ENCODE measurements around the gene COIL. TPM values are rescaled to one million over a fixed set of nuclear protein-coding genes. Genes with fewer than 3 reads are reported as not detected.

COIL gene
- total and polyA plus RNA-seq, 2 of the 13 experiments (the other 11 are each of a cell fraction or from before 2014, with no cell fraction given), result 8.1 to 29.4 TPM

- H3K4me3 ChIP-seq (replicated peaks in 1 of 3; ENCODE audit: insufficient read depth in 1 of 3, low read depth in 2 of 3, low read length in 3 of 3), result no peak overlapping the region
- intact Hi-C loops (cut with micrococcal nuclease; ENCODE audit: unreplicated experiment), result loop anchor here (10.0 kb wide), 1 partner anchor 50 kb away; no protein-coding TSS in a partner anchor
- H3K9ac ChIP-seq (ENCODE audit: insufficient read depth, low read depth, low read length), result no peak overlapping the region
- DNase-seq (ENCODE audit: low spot score) (no peak), ATAC-seq (no peak), FAIRE-seq (no peak)
- in situ Hi-C loops (cut with HindIII; ENCODE audit: extremely low pct_ligation_motif_present, low pct_unique_long_range_greater_than_20kb), result no loop called here
- no peaks in the 10 kb centered on the region for H3K27me3 ChIP-seq (ENCODE audit: control insufficient read depth in 1 of 2, insufficient read depth in 2 of 2, low read length in 2 of 2)
- H2AFZ ChIP-seq (ENCODE audit: low read length), result no peak overlapping the region
- ChIA-PET POLR2A (interaction anchor here (2.4 kb wide), 1 partner anchor 19 kb away, joined by 11 read pairs; the partner anchor contains the start of gene TRIM25), CTCF (ENCODE audit: low intra/inter-chr PET ratio, low total read pairs) (no interaction called here)
- BruUV-seq (replicated peaks), result no TSS peak
- H3K27ac ChIP-seq (ENCODE audit: extremely low read length, insufficient read depth, low read length), result no peak overlapping the region
- WGBS (ENCODE audit: low lambda C conversion rate), result 93% methylated on average over 20 of the region's 20 CpGs
- no peak overlapping the region for H3K4me2 ChIP-seq (ENCODE audit: low read depth, low read length)
- TF ChIP-seq CEBPB (IDR thresholded peaks at IDR 0.05; ENCODE audit: borderline replicate concordance, low read depth, low read length) (peak; percentile 6; the same call in 1 of the 2 replicates), MTA1 (CRISPR knock-in tag; IDR thresholded peaks at IDR 0.05; ENCODE audit: borderline replicate concordance) (0 out of 2 replicates have a peak, but pooled peaks have one; percentile 20)
- TF ChIP-seq, protein P1, sequence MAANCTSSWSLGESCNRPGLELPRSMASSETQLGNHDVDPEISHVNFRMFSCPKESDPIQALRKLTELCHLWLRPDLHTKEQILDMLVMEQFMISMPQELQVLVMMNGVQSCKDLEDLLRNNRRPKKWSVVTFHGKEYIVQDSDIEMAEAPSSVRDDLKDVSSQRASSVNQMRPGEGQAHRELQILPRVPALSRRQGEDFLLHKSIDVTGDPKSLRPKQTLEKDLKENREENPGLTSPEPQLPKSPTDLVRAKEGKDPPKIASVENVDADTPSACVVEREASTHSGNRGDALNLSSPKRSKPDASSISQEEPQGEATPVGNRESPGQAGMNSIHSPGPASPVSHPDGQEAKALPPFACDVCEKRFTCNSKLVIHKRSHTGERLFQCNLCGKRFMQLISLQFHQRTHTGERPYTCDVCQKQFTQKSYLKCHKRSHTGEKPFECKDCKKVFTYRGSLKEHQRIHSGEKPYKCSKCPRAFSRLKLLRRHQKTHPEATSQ (CRISPR knock-in tag; IDR thresholded peaks at IDR 0.05; ENCODE audit: borderline replicate concordance), result no peak
- no peaks in the 10 kb centered on the region for H3K9me3 ChIP-seq (ENCODE audit: low read length)
- no peaks in the 10 kb centered on the region; the same call in 1 of the 2 replicates for H4K20me1 ChIP-seq (ENCODE audit: insufficient read depth, low read length)
- H3K4me1 ChIP-seq (ENCODE audit: insufficient read depth, low read length), result no peaks in the 10 kb centered on the region
- no peaks in the 10 kb centered on the region for H3K79me2 ChIP-seq (ENCODE audit: insufficient read depth, low read length)
- H3K36me3 ChIP-seq (replicated peaks in 1 of 2; ENCODE audit: control insufficient read depth in 1 of 2, insufficient read depth in 2 of 2, low read length in 2 of 2), result peaks cover 44 to 93% of the 10 kb centered on the region in 2 experiments
Measured at GRCh38 chr17:56894859-56895455, 65.9 kb downstream of the COIL start.

- no peak overlapping the region for H2AFZ ChIP-seq (ENCODE audit: low read length)
- in situ Hi-C loops (cut with HindIII; ENCODE audit: extremely low pct_ligation_motif_present, low pct_unique_long_range_greater_than_20kb) (no loop called here), intact Hi-C loops (cut with micrococcal nuclease; ENCODE audit: unreplicated experiment) (loop anchor here (10.0 kb wide), 1 partner anchor 51 kb away; no protein-coding TSS in a partner anchor)
- no peak overlapping the region for H3K4me2 ChIP-seq (ENCODE audit: low read depth, low read length)
- DNase-seq (ENCODE audit: low spot score) (no peak), FAIRE-seq (no peak), ATAC-seq (no peak)
- ChIA-PET CTCF (ENCODE audit: low intra/inter-chr PET ratio, low total read pairs) (no interaction called here), POLR2A (interaction anchor here (2.4 kb wide), 1 partner anchor 20 kb away, joined by 11 read pairs; the partner anchor contains the start of gene TRIM25)
- no peaks in the 10 kb centered on the region for H3K27me3 ChIP-seq (ENCODE audit: control insufficient read depth in 1 of 2, insufficient read depth in 2 of 2, low read length in 2 of 2)
- H3K27ac ChIP-seq (ENCODE audit: extremely low read length, insufficient read depth, low read length), result no peak overlapping the region
- H3K9ac ChIP-seq (ENCODE audit: insufficient read depth, low read depth, low read length), result no peak overlapping the region
- H3K79me2 ChIP-seq (ENCODE audit: insufficient read depth, low read length), result no peaks in the 10 kb centered on the region
- H3K9me3 ChIP-seq (ENCODE audit: low read length), result no peaks in the 10 kb centered on the region
- peaks cover 37 to 80% of the 10 kb centered on the region in 2 experiments for H3K36me3 ChIP-seq (replicated peaks in 1 of 2; ENCODE audit: control insufficient read depth in 1 of 2, insufficient read depth in 2 of 2, low read length in 2 of 2)
- H3K4me3 ChIP-seq (replicated peaks in 1 of 3; ENCODE audit: insufficient read depth in 1 of 3, low read depth in 2 of 3, low read length in 3 of 3), result no peak overlapping the region
- no peaks in the 10 kb centered on the region; the same call in 1 of the 2 replicates for H4K20me1 ChIP-seq (ENCODE audit: insufficient read depth, low read length)
- no TSS peak for BruUV-seq (replicated peaks)
- 94% methylated on average over 7 of the region's 7 CpGs for WGBS (ENCODE audit: low lambda C conversion rate)
- H3K4me1 ChIP-seq (ENCODE audit: insufficient read depth, low read length), result peaks cover 4% of the 10 kb centered on the region
- TF ChIP-seq ZBTB37 (CRISPR knock-in tag; IDR thresholded peaks at IDR 0.05) (no peak), FOXK1 (CRISPR knock-in tag; IDR thresholded peaks at IDR 0.05; ENCODE audit: borderline replicate concordance, low read depth) (no peak), PHF8 (CRISPR knock-in tag; IDR thresholded peaks at IDR 0.05) (no peak), NFE2 (CRISPR knock-in tag; IDR thresholded peaks at IDR 0.05) (no peak), NFKBIZ (CRISPR knock-in tag; IDR thresholded peaks at IDR 0.05) (no peak), ZNF275 (CRISPR knock-in tag; IDR thresholded peaks at IDR 0.05; ENCODE audit: borderline replicate concordance) (no peak), NR2F6 (IDR thresholded peaks at IDR 0.05) (no peak), NR2F6 (CRISPR knock-in tag; IDR thresholded peaks at IDR 0.05) (no peak), KDM5A (IDR thresholded peaks at IDR 0.05; ENCODE audit: borderline replicate concordance, low read length) (no peak)
- TF ChIP-seq, protein P2, sequence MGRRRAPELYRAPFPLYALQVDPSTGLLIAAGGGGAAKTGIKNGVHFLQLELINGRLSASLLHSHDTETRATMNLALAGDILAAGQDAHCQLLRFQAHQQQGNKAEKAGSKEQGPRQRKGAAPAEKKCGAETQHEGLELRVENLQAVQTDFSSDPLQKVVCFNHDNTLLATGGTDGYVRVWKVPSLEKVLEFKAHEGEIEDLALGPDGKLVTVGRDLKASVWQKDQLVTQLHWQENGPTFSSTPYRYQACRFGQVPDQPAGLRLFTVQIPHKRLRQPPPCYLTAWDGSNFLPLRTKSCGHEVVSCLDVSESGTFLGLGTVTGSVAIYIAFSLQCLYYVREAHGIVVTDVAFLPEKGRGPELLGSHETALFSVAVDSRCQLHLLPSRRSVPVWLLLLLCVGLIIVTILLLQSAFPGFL (CRISPR knock-in tag; IDR thresholded peaks at IDR 0.05), result no peak
Measured at GRCh38 chr17:56893503-56893902, 67.3 kb downstream of the COIL start.
